ENCODE results near the gene PTCH2.

DNA sequence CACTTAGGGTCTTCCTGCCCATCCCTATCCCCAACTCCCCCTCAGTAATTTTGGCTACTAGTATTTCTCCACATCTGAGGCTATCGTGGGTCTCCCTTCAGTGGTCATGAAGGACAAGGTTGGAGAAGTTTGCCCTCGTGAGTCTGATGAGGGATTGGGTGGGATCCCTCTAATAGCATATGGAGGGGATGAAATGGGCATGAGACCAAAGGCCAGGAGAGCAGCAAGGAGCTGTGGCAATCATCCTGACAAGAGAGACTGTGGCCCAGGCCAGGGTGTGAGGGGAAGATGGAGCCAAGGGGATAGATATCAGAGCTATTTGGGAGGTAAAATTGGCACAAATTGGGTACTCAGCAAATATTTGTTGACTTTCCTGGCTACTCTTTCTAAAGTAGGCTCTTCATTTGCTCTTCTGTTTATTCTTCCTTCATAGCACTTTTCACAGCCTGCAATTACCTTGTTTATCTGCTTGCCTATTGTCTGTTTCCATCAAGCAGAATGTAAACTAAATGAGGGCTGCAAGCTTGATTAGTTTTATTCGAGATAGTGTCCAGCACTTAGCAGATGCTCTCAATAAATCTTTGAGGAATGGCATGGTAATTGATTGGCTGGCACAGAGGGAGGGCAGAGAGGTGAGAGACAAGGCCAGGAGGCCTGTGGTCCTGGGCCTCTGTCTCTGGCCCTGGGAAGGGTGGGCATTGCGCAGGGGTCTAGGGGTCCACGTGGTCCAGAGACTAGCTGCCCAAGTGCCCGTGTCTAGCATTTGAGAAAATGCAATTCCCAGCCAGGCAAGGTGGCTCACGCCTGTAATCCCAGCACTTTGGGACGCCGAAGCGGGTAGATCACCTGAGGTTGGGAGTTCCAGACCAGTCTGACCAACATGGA is 44.3 kb downstream of the PTCH2 start:
- TF ChIP-seq, protein P1, sequence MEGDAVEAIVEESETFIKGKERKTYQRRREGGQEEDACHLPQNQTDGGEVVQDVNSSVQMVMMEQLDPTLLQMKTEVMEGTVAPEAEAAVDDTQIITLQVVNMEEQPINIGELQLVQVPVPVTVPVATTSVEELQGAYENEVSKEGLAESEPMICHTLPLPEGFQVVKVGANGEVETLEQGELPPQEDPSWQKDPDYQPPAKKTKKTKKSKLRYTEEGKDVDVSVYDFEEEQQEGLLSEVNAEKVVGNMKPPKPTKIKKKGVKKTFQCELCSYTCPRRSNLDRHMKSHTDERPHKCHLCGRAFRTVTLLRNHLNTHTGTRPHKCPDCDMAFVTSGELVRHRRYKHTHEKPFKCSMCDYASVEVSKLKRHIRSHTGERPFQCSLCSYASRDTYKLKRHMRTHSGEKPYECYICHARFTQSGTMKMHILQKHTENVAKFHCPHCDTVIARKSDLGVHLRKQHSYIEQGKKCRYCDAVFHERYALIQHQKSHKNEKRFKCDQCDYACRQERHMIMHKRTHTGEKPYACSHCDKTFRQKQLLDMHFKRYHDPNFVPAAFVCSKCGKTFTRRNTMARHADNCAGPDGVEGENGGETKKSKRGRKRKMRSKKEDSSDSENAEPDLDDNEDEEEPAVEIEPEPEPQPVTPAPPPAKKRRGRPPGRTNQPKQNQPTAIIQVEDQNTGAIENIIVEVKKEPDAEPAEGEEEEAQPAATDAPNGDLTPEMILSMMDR (IDR thresholded peaks at IDR 0.05): no peak
- TF ChIP-seq EZH2 (IDR thresholded peaks at IDR 0.05): no peak

Data from neural progenitor cell (in vitro differentiated cells).